Astrocyte of the hippocampus (primary cell): ENCODE data around the gene PRDX5.

Source experiments
- DNase-seq: peaks from one replicate; pipeline ENCODE4 v3.0.0; 2011; ENCODE audit warnings: low read depth, low spot score

PRDX5 gene

GRCh38 chr11:64289002-64289564 lies 28.8 kb upstream of the PRDX5 start:
- no peak for DNase-seq

- no peak for DNase-seq
These were observed 27.3 kb upstream of the PRDX5 start for GRCh38 chr11:64290352-64291261.

- no peak for DNase-seq
These were observed 26.6 kb upstream of the PRDX5 start, which contains the start of gene KCNK4 for GRCh38 chr11:64291262-64291751. Gene KCNK4, plus strand, starts transcription at chr11:64291302. Its CDS starts 1,717 bp downstream, at chr11:64293019.

- DNase-seq, result no peak
These were observed 26.0 kb upstream of the PRDX5 start for GRCh38 chr11:64291752-64292459.

GRCh38 chr11:64292460-64293254 lies 25.3 kb upstream of the PRDX5 start:
- no peak for DNase-seq

- DNase-seq, result peak; percentile 62
These were observed 23.1 kb upstream of the PRDX5 start for GRCh38 chr11:64294774-64295173.

- DNase-seq, result no peak
These were observed 22.2 kb upstream of the PRDX5 start for GRCh38 chr11:64295760-64296159.

- no peak for DNase-seq
These were observed 21.7 kb upstream of the PRDX5 start for GRCh38 chr11:64296236-64296635.

- DNase-seq, result no peak
These were observed 20.9 kb upstream of the PRDX5 start for GRCh38 chr11:64296830-64297698.

- no peak for DNase-seq
These were observed 20.1 kb upstream of the PRDX5 start for GRCh38 chr11:64297699-64298358.

- peak; percentile 63 for DNase-seq
These were observed 18.7 kb upstream of the PRDX5 start for GRCh38 chr11:64298966-64299846.

GRCh38 chr11:64299847-64300648 lies 17.9 kb upstream of the PRDX5 start, which contains the start of gene CATSPERZ:
Gene CATSPERZ, plus strand, starts transcription at chr11:64300358. Its CDS starts 53 bp downstream, at chr11:64300411.
- DNase-seq, result no peak

GRCh38 chr11:64303109-64304031 lies 14.6 kb upstream of the PRDX5 start:
- no peak for DNase-seq

- no peak for DNase-seq
These were observed 13.9 kb upstream of the PRDX5 start for GRCh38 chr11:64304032-64304315.

GRCh38 chr11:64304316-64305072 lies 13.4 kb upstream of the PRDX5 start:
- peak; percentile 94 for DNase-seq

- DNase-seq, result peak; percentile 99
These were observed 12.7 kb upstream of the PRDX5 start, which contains the start of gene ESRRA for GRCh38 chr11:64305075-64305690. Gene ESRRA, plus strand, starts transcription at chr11:64305524. Its CDS starts 1,656 bp downstream, at chr11:64307180.
